Tibial nerve (tissue), 3 donors: Measurements from ENCODE around the gene BBS1.

Experiments used
- CTCF ChIP-seq, 5 experiments: fragments of 200-600 bp in 3 of 5; fragments of 450-650 bp in 2 of 5; sonication (generic) in 3 of 5; IDR thresholded peaks; one replicate each; pipeline ENCODE4 v1.5.1; 2016 to 2019; ENCODE audit warnings: antibody characterized with exemption in 5 of 5, mild to moderate bottlenecking in 3 of 5, moderate library complexity in 2 of 5
- POLR2A ChIP-seq, 2 donors: fragments of 450-650 bp; IDR thresholded peaks; one replicate each; pipeline ENCODE4 v1.6.1; 2017; ENCODE audit warnings: antibody characterized with exemption in 2 of 2, mild to moderate bottlenecking in 2 of 2, moderate library complexity in 2 of 2

- peak in 1 of 5 experiments; percentile 24 for TF ChIP-seq CTCF (IDR thresholded peaks at IDR 0.05)
- peak in 1 of 2 donors; percentile 48 for TF ChIP-seq POLR2A (IDR thresholded peaks at IDR 0.05)
These were observed at the start of gene BBS1 for GRCh38 chr11:66510271-66510989.
